Type B pancreatic cell (in vitro differentiated cells): ENCODE results near the gene KCNG3. TPM values are rescaled to one million over a fixed set of nuclear protein-coding genes. Genes with fewer than 3 reads are reported as not detected.
"Not testable (repeated sequence)": the region's sequence is repeated elsewhere in the genome, so short reads cannot be mapped to it uniquely, and the experiment has no call there.

Source experiments
- DNase-seq: peaks from one replicate; pipeline ENCODE4 v3.0.0; 2021; ENCODE audit warnings: mixed read lengths; ENCODE audit not compliant: unreplicated experiment; ENCODE audit errors: extremely low spot score
- H3K27ac Mint-ChIP-seq: 2 replicates; pipeline ENCODE4 v1.8.0; 2021; ENCODE audit warnings: mild to moderate bottlenecking, mixed read lengths
- H3K27me3 Mint-ChIP-seq: 2 replicates; pipeline ENCODE4 v1.8.0; 2021; ENCODE audit warnings: mixed read lengths
- H3K36me3 Mint-ChIP-seq: 2 replicates; pipeline ENCODE4 v1.8.0; 2021; ENCODE audit warnings: mixed read lengths
- H3K4me1 Mint-ChIP-seq: one replicate; pipeline ENCODE4 v1.8.0; 2021; ENCODE audit warnings: mixed read lengths; ENCODE audit not compliant: unreplicated experiment
- H3K4me3 Mint-ChIP-seq: 2 replicates; pipeline ENCODE4 v1.8.0; 2021; ENCODE audit warnings: mild to moderate bottlenecking, mixed read lengths
- H3K9me3 Mint-ChIP-seq: 2 replicates; pipeline ENCODE4 v1.8.0; 2021; ENCODE audit warnings: mixed read lengths
- total RNA-seq: library from RNA; stranded (reverse); gene quantifications from 2 replicates; pipeline ENCODE4 v1.2.1, GENCODE V29; 2021; ENCODE audit warnings: low replicate concordance
- TF ChIP-seq, protein P1 (sequence below): fragments of 200-600 bp; sonication (generic); conservative IDR thresholded peaks from 2 replicates; pipeline ENCODE4 v1.5.0; 2021; ENCODE audit warnings: antibody characterized with exemption, mild to moderate bottlenecking

The KCNG3 gene
- total RNA-seq, 1 donor from 2014 or later = 0.65 TPM

DNA sequence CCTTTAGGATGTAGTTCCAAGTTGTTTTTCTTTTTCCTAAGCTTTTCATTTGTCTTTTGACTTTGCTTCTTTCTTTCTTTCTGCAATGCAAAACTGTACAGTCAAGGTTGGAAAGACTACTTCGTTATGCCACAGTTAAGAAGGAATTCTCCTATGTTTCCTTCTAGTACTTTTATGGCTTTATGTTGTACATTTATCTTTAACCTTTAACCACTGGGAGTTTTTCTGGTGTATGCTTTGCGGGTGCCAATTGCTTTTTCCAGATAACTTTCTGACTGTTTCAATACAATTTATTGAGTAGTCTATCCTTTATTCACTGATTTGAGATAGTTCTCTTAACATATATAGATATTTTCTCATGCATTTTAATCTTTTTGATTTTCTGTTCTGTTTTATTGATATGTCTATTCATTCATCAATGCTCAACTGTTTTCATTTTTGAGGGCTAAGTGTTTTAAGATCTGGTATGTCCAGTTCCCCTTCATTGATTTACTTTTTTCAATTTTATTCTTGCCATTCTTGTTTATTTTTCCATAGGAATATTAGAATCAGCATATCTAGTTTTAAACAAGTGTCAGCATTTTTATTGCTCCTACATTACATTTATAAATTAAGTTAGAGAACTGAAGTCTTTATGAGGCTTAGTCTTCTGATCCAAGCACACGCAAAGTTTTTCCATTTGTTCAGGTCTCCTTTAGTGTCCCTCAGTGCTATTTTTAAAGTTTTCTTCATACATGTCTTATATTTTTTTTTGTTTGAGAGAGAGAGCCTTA is 82.9 kb downstream of the KCNG3 start:
- no peaks in the 10 kb centered on the region for H3K27me3 Mint-ChIP-seq
- no peaks in the 10 kb centered on the region for H3K4me1 Mint-ChIP-seq
- DNase-seq = no peak
- no peaks in the 10 kb centered on the region for H3K9me3 Mint-ChIP-seq
- no peak overlapping the region for H3K4me3 Mint-ChIP-seq
- H3K27ac Mint-ChIP-seq = no peak overlapping the region
- TF ChIP-seq, protein P1, sequence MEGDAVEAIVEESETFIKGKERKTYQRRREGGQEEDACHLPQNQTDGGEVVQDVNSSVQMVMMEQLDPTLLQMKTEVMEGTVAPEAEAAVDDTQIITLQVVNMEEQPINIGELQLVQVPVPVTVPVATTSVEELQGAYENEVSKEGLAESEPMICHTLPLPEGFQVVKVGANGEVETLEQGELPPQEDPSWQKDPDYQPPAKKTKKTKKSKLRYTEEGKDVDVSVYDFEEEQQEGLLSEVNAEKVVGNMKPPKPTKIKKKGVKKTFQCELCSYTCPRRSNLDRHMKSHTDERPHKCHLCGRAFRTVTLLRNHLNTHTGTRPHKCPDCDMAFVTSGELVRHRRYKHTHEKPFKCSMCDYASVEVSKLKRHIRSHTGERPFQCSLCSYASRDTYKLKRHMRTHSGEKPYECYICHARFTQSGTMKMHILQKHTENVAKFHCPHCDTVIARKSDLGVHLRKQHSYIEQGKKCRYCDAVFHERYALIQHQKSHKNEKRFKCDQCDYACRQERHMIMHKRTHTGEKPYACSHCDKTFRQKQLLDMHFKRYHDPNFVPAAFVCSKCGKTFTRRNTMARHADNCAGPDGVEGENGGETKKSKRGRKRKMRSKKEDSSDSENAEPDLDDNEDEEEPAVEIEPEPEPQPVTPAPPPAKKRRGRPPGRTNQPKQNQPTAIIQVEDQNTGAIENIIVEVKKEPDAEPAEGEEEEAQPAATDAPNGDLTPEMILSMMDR = no peak
- no peaks in the 10 kb centered on the region for H3K36me3 Mint-ChIP-seq

DNA sequence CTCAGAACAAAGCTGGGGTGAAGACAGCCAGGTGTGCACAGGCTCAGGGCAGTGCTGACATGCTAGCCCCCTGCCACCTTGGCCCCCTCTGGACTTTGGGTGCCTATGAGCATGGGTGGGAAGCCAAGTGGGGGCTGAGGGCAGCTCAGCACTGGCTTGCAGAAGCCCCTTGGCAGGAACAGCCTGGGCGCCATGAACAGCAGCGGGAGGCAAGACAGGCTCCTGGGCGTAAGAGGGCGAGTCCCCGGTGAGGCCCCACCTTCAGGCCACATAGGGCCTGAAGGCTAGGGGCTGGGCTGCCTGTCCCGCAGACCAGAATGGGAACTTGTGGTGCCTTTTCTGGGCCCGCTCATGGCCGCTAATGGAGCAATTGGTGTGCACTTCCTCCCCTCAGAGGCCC is 85.8 kb downstream of the KCNG3 start:
- TF ChIP-seq, protein P1 = no peak
- DNase-seq = no peak
- Mint-ChIP-seq H3K27me3 (peaks cover 3% of the 10 kb centered on the region), H3K27ac (no peak overlapping the region), H3K4me1 (no peaks in the 10 kb centered on the region), H3K36me3 (no peaks in the 10 kb centered on the region), H3K9me3 (no peaks in the 10 kb centered on the region), H3K4me3 (no peak overlapping the region)

DNA sequence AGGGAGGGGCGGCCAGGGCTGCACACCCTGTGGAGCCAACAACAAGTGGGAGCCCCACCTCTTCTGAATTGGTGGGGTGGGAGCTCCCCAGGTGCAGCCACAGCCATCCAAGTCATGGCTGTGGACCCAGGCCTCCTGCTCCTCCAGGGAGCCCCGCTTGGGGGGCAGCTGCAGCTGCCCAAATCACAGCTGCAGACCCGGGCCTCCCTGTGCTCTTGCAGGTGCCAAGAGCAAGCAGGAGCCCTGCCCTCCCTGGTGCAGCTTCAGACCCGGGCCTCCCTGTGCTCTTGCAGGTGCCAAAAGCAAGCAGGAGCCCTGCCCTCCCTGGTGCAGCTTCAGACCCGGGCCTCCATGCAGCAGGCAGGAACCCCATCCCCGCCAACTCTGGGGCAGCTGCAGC is 86.3 kb downstream of the KCNG3 start:
- H3K27ac Mint-ChIP-seq = no peak overlapping the region
- TF ChIP-seq, protein P1 = no peak
- DNase-seq = no peak
- no peaks in the 10 kb centered on the region for H3K4me1 Mint-ChIP-seq
- H3K4me3 Mint-ChIP-seq = no peak overlapping the region
- no peaks in the 10 kb centered on the region for H3K36me3 Mint-ChIP-seq
- peaks cover 3% of the 10 kb centered on the region for H3K27me3 Mint-ChIP-seq
- no peaks in the 10 kb centered on the region for H3K9me3 Mint-ChIP-seq

- no peaks in the 10 kb centered on the region for H3K4me1 Mint-ChIP-seq
- no peak overlapping the region for H3K4me3 Mint-ChIP-seq
- no peak overlapping the region for H3K27ac Mint-ChIP-seq
- H3K9me3 Mint-ChIP-seq = no peaks in the 10 kb centered on the region
- TF ChIP-seq, protein P1 = no peak
- no peaks in the 10 kb centered on the region for H3K36me3 Mint-ChIP-seq
- DNase-seq = no peak
- H3K27me3 Mint-ChIP-seq = peaks cover 3% of the 10 kb centered on the region
Measured at GRCh38 chr2:42404676-42405075, 89.1 kb downstream of the KCNG3 start.

DNA sequence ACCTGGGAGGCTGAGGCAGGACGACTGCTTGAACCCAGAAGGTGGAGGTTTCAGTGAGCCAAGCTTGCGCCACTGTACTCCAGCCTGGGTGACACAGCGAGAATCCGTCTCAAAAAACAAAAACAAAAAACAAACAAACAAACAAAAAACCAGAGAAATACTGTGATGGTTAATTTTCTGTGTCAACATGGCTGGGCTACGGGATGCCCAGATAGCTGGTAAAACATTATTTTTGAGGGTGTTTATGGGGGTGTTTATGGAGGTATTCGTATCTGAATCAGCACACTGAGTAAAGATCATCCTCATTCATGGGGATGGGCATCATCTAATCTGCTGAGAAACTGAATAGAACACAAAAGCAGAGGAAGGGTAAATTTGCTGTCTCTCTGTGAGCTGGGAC is 92.0 kb downstream of the KCNG3 start:
- Mint-ChIP-seq H3K4me3 (no peak overlapping the region), H3K27ac (no peak overlapping the region), H3K36me3 (no peaks in the 10 kb centered on the region), H3K4me1 (no peaks in the 10 kb centered on the region), H3K9me3 (no peaks in the 10 kb centered on the region), H3K27me3 (peaks cover 3% of the 10 kb centered on the region)
- TF ChIP-seq, protein P1 = no peak
- DNase-seq = no peak

DNA sequence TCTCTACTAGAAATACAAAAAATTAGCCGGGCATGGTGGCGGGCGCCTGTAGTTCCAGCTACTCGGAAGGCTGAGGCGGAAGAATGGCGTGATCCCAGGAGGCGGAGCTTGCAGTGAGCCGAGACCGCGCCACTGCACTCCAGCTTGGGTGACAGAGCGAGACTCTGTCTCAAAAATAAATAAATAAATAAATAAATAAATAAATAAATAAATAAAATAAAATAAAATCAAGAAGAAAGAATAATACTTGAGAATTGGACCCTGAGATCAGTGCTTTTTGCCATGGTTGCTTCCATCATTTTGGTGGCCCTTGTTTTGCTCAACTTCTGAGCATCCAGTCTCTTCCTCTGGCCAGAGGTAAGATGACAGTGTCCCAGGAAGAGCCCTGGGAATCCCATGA is 95.7 kb downstream of the KCNG3 start:
- not testable (repeated sequence) for H3K27ac Mint-ChIP-seq, H3K36me3 Mint-ChIP-seq, DNase-seq, H3K4me3 Mint-ChIP-seq, H3K9me3 Mint-ChIP-seq, H3K4me1 Mint-ChIP-seq, H3K27me3 Mint-ChIP-seq

- H3K4me1 Mint-ChIP-seq, H3K27ac Mint-ChIP-seq, H3K36me3 Mint-ChIP-seq, H3K4me3 Mint-ChIP-seq, H3K9me3 Mint-ChIP-seq, H3K27me3 Mint-ChIP-seq: not testable (repeated sequence)
- DNase-seq = peak; percentile 6
Measured at GRCh38 chr2:42393320-42393719, 100.5 kb downstream of the KCNG3 start.
